B cell (primary cell): ENCODE results near the gene PAGE2. TPM values are rescaled to one million over a fixed set of nuclear protein-coding genes. Genes with fewer than 3 reads are reported as not detected.

Experiments used
- ATAC-seq: fragments of 200-7000 bp; cut with Tn5 transposase; one replicate; pipeline ENCODE4 v1.10.0; 2021; ENCODE audit warnings: low read depth, mild to moderate bottlenecking, moderate number of reproducible peaks, moderate library complexity
- CTCF ChIA-PET: fragments of 350-600 bp; sonication (Branson Sonifier 250); formaldehyde crosslinking; loops from one replicate; lab custom pipeline; 2021; ENCODE audit warnings: antibody characterized with exemption, inconsistent platforms; lab: Charles Lee
- POLR2A ChIA-PET: fragments of 350-600 bp; sonication (Branson Sonifier 250); formaldehyde crosslinking; loops from one replicate; lab custom pipeline; 2021; ENCODE audit warnings: antibody characterized with exemption; lab: Charles Lee
- DNase-seq: peaks from one replicate; pipeline ENCODE4 v3.0.0; 2013
- H2AFZ ChIP-seq: 2 replicates; pipeline ENCODE4 v1.6.1; 2012; ENCODE audit warnings: mild to moderate bottlenecking, low read depth, low read length; ENCODE audit not compliant: insufficient read depth, poor library complexity, severe bottlenecking
- H3K27ac ChIP-seq, 2 donors: 1 replicate in 1 of 2; 2 replicates in 1 of 2; pipeline ENCODE4 v1.5.1; 2012 to 2013; ENCODE audit warnings: low read length in 2 of 2, mild to moderate bottlenecking in 2 of 2, moderate library complexity in 1 of 2
- H3K27me3 ChIP-seq, 4 experiments: fragments of 200-600 bp in 1 of 4; sonication (generic) in 1 of 4; replicated peaks in 1 of 4; 1 replicate in 2 of 4; 2 replicates in 2 of 4; pipeline versions ENCODE4 v1.6.1 to v1.7.0; 2013 to 2016; ENCODE audit warnings: low read length in 3 of 4, mild to moderate bottlenecking in 2 of 4, mixed read lengths in 1 of 4, moderate library complexity in 1 of 4; ENCODE audit not compliant: insufficient read depth in 4 of 4, control insufficient read depth in 3 of 4; ENCODE audit errors: control extremely low read depth in 1 of 4
- H3K36me3 ChIP-seq, 2 experiments: replicated peaks in 1 of 2; 1 replicate in 1 of 2; 2 replicates in 1 of 2; pipeline versions ENCODE4 v1.6.1 to v1.7.1; 2013; ENCODE audit warnings: low read length in 1 of 2; ENCODE audit not compliant: insufficient read depth in 2 of 2, control insufficient read depth in 1 of 2; ENCODE audit errors: control extremely low read depth in 1 of 2, extremely low read depth in 1 of 2
- H3K4me1 ChIP-seq, 2 donors: fragments of 200-600 bp in 1 of 2; sonication (generic) in 1 of 2; 1 replicate in 1 of 2; 2 replicates in 1 of 2; pipeline versions ENCODE4 v1.5.1 to v1.6.1; 2013 to 2017; ENCODE audit warnings: low read length in 2 of 2; ENCODE audit not compliant: control insufficient read depth in 2 of 2, insufficient read depth in 2 of 2
- H3K4me2 ChIP-seq: replicated peaks from 2 replicates; pipeline ENCODE3; 2012; ENCODE audit warnings: mild to moderate bottlenecking, low read depth, low read length; ENCODE audit not compliant: poor library complexity, severe bottlenecking
- H3K4me3 ChIP-seq, 5 experiments: fragments of 200-600 bp in 1 of 5; sonication (generic) in 1 of 5; 1 replicate in 3 of 5; 2 replicates in 2 of 5; pipeline versions ENCODE4 v1.5.1 to v1.7.0; 2011 to 2016; ENCODE audit warnings: low read length in 4 of 5, mild to moderate bottlenecking in 4 of 5, low read depth in 2 of 5, control low read depth in 1 of 5, moderate library complexity in 1 of 5; ENCODE audit not compliant: insufficient read depth in 1 of 5; ENCODE audit errors: control extremely low read depth in 1 of 5, extremely low read depth in 1 of 5
- H3K79me2 ChIP-seq: fragments of 200-600 bp; sonication (generic); one replicate; pipeline ENCODE4 v1.6.0; 2016; ENCODE audit warnings: low read length; ENCODE audit not compliant: control insufficient read depth, insufficient read depth
- H3K9ac ChIP-seq: fragments of 200-600 bp; sonication (generic); 2 replicates; pipeline ENCODE4 v1.6.1; 2017; ENCODE audit warnings: mild to moderate bottlenecking, low read length, moderate library complexity
- H3K9me3 ChIP-seq, 3 donors: one replicate each; pipeline versions ENCODE4 v1.6.1 to v1.7.1; 2013; ENCODE audit warnings: low read length in 2 of 3; ENCODE audit not compliant: control insufficient read depth in 2 of 3, insufficient read depth in 1 of 3; ENCODE audit errors: control extremely low read depth in 1 of 3
- H4K20me1 ChIP-seq: 2 replicates; pipeline ENCODE4 v1.6.0; 2012; ENCODE audit warnings: mild to moderate bottlenecking, low read length; ENCODE audit not compliant: insufficient read depth, control insufficient read depth, poor library complexity, severe bottlenecking
- H3K27ac Mint-ChIP-seq: one replicate; pipeline ENCODE4 v1.8.0; 2021; ENCODE audit warnings: mixed read lengths
- H3K27me3 Mint-ChIP-seq: one replicate; pipeline ENCODE4 v1.8.0; 2021; ENCODE audit warnings: mixed read lengths
- H3K4me1 Mint-ChIP-seq: one replicate; pipeline ENCODE4 v1.8.0; 2021; ENCODE audit warnings: mixed read lengths
- H3K4me3 Mint-ChIP-seq: one replicate; pipeline ENCODE4 v1.8.0; 2021; ENCODE audit warnings: mixed read lengths
- H3K9me3 Mint-ChIP-seq: one replicate; pipeline ENCODE4 v1.8.0; 2022; ENCODE audit warnings: mixed read lengths; ENCODE audit not compliant: insufficient read depth
- EZH2 ChIP-seq: IDR thresholded peaks from 2 replicates; pipeline ENCODE4 v1.6.1; 2012; ENCODE audit warnings: borderline replicate concordance, low read depth, mild to moderate bottlenecking, moderate library complexity, low read length; ENCODE audit not compliant: insufficient read depth, poor library complexity, severe bottlenecking
- WGBS: methylation state at CpG from one replicate; pipeline ENCODE4 v1.1.5; 2013; ENCODE audit warnings: missing lambda C conversion rate; ENCODE audit not compliant: insufficient coverage; 5-methylcytosine and 5-hydroxymethylcytosine counted together
- intact Hi-C: fragments of 100-400 bp; cut with micrococcal nuclease; formaldehyde crosslinking; loops from one replicate; pipeline ENCODE4 v1.10.0; 2022
- polyA plus RNA-seq: library from polyadenylated mRNA; depleted of rRNA; stranded (reverse); fragments of >200 nt; gene quantifications from 2 replicates; pipeline ENCODE4 v1.2.3, GENCODE V29; 2012
- total RNA-seq, 2 donors: library from RNA; stranded (reverse); fragments of 120-200 nt in 1 of 2; gene quantifications; 1 replicate in 1 of 2; 2 replicates in 1 of 2; pipeline versions ENCODE4 v1.2.3 to v1.2.4, GENCODE V29; 2013 to 2022
- TF ChIP-seq, protein P1 (sequence below): fragments of 200-600 bp; IDR thresholded peaks from one replicate; pipeline ENCODE4 v1.8.0; 2022; ENCODE audit warnings: antibody characterized with exemption, mild to moderate bottlenecking

PAGE2 gene
- total and polyA plus RNA-seq, 2 donors (not counting 1 experiment from before 2014, with no cell fraction given), result not detected

- intact Hi-C loops, result no loop called here
- Histone ChIP-seq H4K20me1 (no peaks in the 10 kb centered on the region), H3K4me2 (no peak overlapping the region), H2AFZ (no peak overlapping the region), H3K9me3 (no peaks in the 10 kb centered on the region), H3K36me3 (no peaks in the 10 kb centered on the region), H3K27me3 (no peaks in the 10 kb centered on the region), H3K4me3 (no peak overlapping the region), H3K27ac (no peak overlapping the region), H3K9ac (no peak overlapping the region), H3K4me1 (no peaks in the 10 kb centered on the region), H3K79me2 (no peaks in the 10 kb centered on the region)
- Mint-ChIP-seq H3K27me3 (peaks cover 15% of the 10 kb centered on the region), H3K9me3 (no peaks in the 10 kb centered on the region), H3K4me1 (no peaks in the 10 kb centered on the region), H3K4me3 (no peak overlapping the region), H3K27ac (no peak overlapping the region)
- ATAC-seq (no peak), DNase-seq (no peak)
- TF ChIP-seq EZH2, result no peak
- TF ChIP-seq, protein P1, sequence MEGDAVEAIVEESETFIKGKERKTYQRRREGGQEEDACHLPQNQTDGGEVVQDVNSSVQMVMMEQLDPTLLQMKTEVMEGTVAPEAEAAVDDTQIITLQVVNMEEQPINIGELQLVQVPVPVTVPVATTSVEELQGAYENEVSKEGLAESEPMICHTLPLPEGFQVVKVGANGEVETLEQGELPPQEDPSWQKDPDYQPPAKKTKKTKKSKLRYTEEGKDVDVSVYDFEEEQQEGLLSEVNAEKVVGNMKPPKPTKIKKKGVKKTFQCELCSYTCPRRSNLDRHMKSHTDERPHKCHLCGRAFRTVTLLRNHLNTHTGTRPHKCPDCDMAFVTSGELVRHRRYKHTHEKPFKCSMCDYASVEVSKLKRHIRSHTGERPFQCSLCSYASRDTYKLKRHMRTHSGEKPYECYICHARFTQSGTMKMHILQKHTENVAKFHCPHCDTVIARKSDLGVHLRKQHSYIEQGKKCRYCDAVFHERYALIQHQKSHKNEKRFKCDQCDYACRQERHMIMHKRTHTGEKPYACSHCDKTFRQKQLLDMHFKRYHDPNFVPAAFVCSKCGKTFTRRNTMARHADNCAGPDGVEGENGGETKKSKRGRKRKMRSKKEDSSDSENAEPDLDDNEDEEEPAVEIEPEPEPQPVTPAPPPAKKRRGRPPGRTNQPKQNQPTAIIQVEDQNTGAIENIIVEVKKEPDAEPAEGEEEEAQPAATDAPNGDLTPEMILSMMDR, result no peak
- ChIA-PET POLR2A (no interaction called here), CTCF (no interaction called here)
- WGBS, result 96% methylated on average over 5 of the region's 7 CpGs
These were observed 35.1 kb downstream of the PAGE2 start for GRCh38 chrX:55123900-55124299.

- no peak overlapping the region for H3K9ac ChIP-seq
- H3K9me3 Mint-ChIP-seq, result no peaks in the 10 kb centered on the region
- H3K4me3 Mint-ChIP-seq, result no peak overlapping the region
- H3K27ac Mint-ChIP-seq, result no peak overlapping the region
- ATAC-seq, result no peak
- no peak for DNase-seq
- no peaks in the 10 kb centered on the region for H3K27me3 ChIP-seq
- H3K4me1 ChIP-seq, result no peaks in the 10 kb centered on the region
- no peaks in the 10 kb centered on the region for H3K79me2 ChIP-seq
- TF ChIP-seq, protein P1, result no peak
- no peak for TF ChIP-seq EZH2
- WGBS, result no CpG with 5 or more reads among the region's 2 CpGs
- H3K4me3 ChIP-seq, result no peak overlapping the region
- no peak overlapping the region for H3K4me2 ChIP-seq
- intact Hi-C loops, result no loop called here
- ChIA-PET POLR2A (no interaction called here), CTCF (no interaction called here)
- no peaks in the 10 kb centered on the region for H3K36me3 ChIP-seq
- H3K27ac ChIP-seq, result no peak overlapping the region
- no peak overlapping the region for H2AFZ ChIP-seq
- H3K4me1 Mint-ChIP-seq, result no peaks in the 10 kb centered on the region
- H3K9me3 ChIP-seq, result no peaks in the 10 kb centered on the region
- no peaks in the 10 kb centered on the region for H4K20me1 ChIP-seq
- peaks cover 12% of the 10 kb centered on the region for H3K27me3 Mint-ChIP-seq
These were observed 38.9 kb downstream of the PAGE2 start for GRCh38 chrX:55127692-55128091.
